Vagina (tissue), 2 donors: ENCODE data around the gene RNU6-9. TPM values are rescaled to one million over a fixed set of nuclear protein-coding genes. Genes with fewer than 3 reads are reported as not detected.
A peak's percentile ranks its signal among the peaks of the same experiment; 100 is the strongest.

Experiments
- DNase-seq, 2 donors: peaks; one replicate each; pipeline ENCODE4 v3.0.0-alpha.2; 2017; ENCODE audit errors: extremely low spot score in 2 of 2
- H3K27ac ChIP-seq: fragments of 200-600 bp; sonication (generic); one replicate; pipeline ENCODE4 v1.5.1; 2019
- H3K27me3 ChIP-seq: fragments of 200-600 bp; sonication (generic); one replicate; pipeline ENCODE4 v1.5.1; 2019
- H3K36me3 ChIP-seq, 2 donors: fragments of 200-600 bp; sonication (generic); one replicate each; pipeline ENCODE4 v1.5.1; 2017 to 2019
- H3K4me1 ChIP-seq: fragments of 200-600 bp; sonication (generic); one replicate; pipeline ENCODE4 v1.5.1; 2019
- H3K4me3 ChIP-seq, 2 donors: fragments of 200-600 bp; sonication (generic); 1 replicate in 1 of 2; 2 replicates in 1 of 2; pipeline ENCODE4 v1.5.1; 2016 to 2019
- H3K9me3 ChIP-seq: fragments of 200-600 bp; sonication (generic); one replicate; pipeline ENCODE4 v1.5.1; 2019
- CTCF ChIP-seq, 3 experiments: fragments of 450-650 bp in 2 of 3; fragments of 200-600 bp in 1 of 3; sonication (generic) in 1 of 3; IDR thresholded peaks; one replicate each; pipeline ENCODE4 v1.5.1; 2017 to 2019; ENCODE audit warnings: antibody characterized with exemption in 3 of 3, mild to moderate bottlenecking in 2 of 3, moderate library complexity in 2 of 3
- POLR2A ChIP-seq, 2 donors: fragments of 450-650 bp; IDR thresholded peaks; one replicate each; pipeline ENCODE4 v1.6.1; 2017; ENCODE audit warnings: antibody characterized with exemption in 2 of 2, mild to moderate bottlenecking in 2 of 2, moderate library complexity in 2 of 2
- POLR2AphosphoS5 ChIP-seq, 2 donors: sonication (generic); formaldehyde crosslinking; IDR thresholded peaks; one replicate each; pipeline ENCODE4 v1.9.0; 2017; ENCODE audit warnings: antibody characterized with exemption in 2 of 2, mild to moderate bottlenecking in 2 of 2, low read depth in 1 of 2; ENCODE audit not compliant: insufficient read depth in 1 of 2
- intact Hi-C: fragments of 100-400 bp; cut with DNase I; formaldehyde crosslinking; loops from one replicate; pipeline ENCODE4 v1.15.1; 2023
- total RNA-seq: library from RNA; depleted of rRNA; stranded (reverse); fragments of >200 nt; gene quantifications from one replicate; pipeline ENCODE4 v1.2.3, GENCODE V29; 2016

Gene RNU6-9
- not detected for total RNA-seq

- intact Hi-C loops: no loop called here
- Histone ChIP-seq H3K4me1 (peaks cover 23% of the 10 kb centered on the region), H3K4me3 (peak within 1 kb of the TSS; percentile 81 to 96), H3K9me3 (no peaks in the 10 kb centered on the region), H3K36me3 (peaks cover 0 to 29% of the 10 kb centered on the region in 2 donors), H3K27ac (peak within 1 kb of the TSS; percentile 93), H3K27me3 (no peaks in the 10 kb centered on the region)
- peak in 1 of 2 donors; percentile 93 for DNase-seq
- TF ChIP-seq CTCF (IDR thresholded peaks at IDR 0.05) (no peak), POLR2AphosphoS5 (IDR thresholded peaks at IDR 0.05; ENCODE audit: insufficient read depth in 1 of 2, low read depth in 1 of 2) (peak; percentile 88 to 95), POLR2A (IDR thresholded peaks at IDR 0.05) (peak in 1 of 2 donors; percentile 60)
Observed at GRCh38 chr19:892894-893689, at the start of gene RNU6-9, which contains the start of gene MED16. TSS of gene RNU6-9 (plus strand) at chr19:893484. TSS of gene MED16 (minus strand) at chr19:893187. CDS start at chr19:891131, 2,056 bp downstream.

GRCh38 chr19:843836-844545, 49.3 kb upstream of the RNU6-9 start:
- TF ChIP-seq POLR2A (IDR thresholded peaks at IDR 0.05): no peak
- TF ChIP-seq POLR2AphosphoS5 (IDR thresholded peaks at IDR 0.05; ENCODE audit: insufficient read depth in 1 of 2, low read depth in 1 of 2): no peak
- no peak for TF ChIP-seq CTCF (IDR thresholded peaks at IDR 0.05)
- DNase-seq: no peak
- H3K4me3 ChIP-seq: peak overlapping the region; percentile 24 to 28
- H3K27me3 ChIP-seq: no peaks in the 10 kb centered on the region
- intact Hi-C loops: no loop called here
- peaks cover 32% of the 10 kb centered on the region for H3K4me1 ChIP-seq
- no peaks in the 10 kb centered on the region for H3K36me3 ChIP-seq
- H3K27ac ChIP-seq: no peak overlapping the region
- H3K9me3 ChIP-seq: no peaks in the 10 kb centered on the region

GRCh38 chr19:844546-844971, 48.7 kb upstream of the RNU6-9 start:
- TF ChIP-seq POLR2AphosphoS5 (IDR thresholded peaks at IDR 0.05; ENCODE audit: insufficient read depth in 1 of 2, low read depth in 1 of 2) (no peak), CTCF (IDR thresholded peaks at IDR 0.05) (no peak), POLR2A (IDR thresholded peaks at IDR 0.05) (no peak)
- Histone ChIP-seq H3K4me1 (peaks cover 32% of the 10 kb centered on the region), H3K27ac (no peak overlapping the region), H3K4me3 (no peak overlapping the region), H3K36me3 (no peaks in the 10 kb centered on the region), H3K27me3 (no peaks in the 10 kb centered on the region), H3K9me3 (no peaks in the 10 kb centered on the region)
- intact Hi-C loops: no loop called here
- no peak for DNase-seq

GRCh38 chr19:845707-846521, 47.4 kb upstream of the RNU6-9 start:
- H3K4me3 ChIP-seq: no peak overlapping the region

More at GRCh38 chr19:845707-846521, 47.4 kb upstream of the RNU6-9 start:
- no peak overlapping the region for H3K27ac ChIP-seq
- peaks cover 41% of the 10 kb centered on the region for H3K4me1 ChIP-seq
- intact Hi-C loops: loop anchor here (5.0 kb wide), 1 partner anchor 44 kb away; no protein-coding TSS in a partner anchor
- no peak for TF ChIP-seq POLR2AphosphoS5 (IDR thresholded peaks at IDR 0.05; ENCODE audit: insufficient read depth in 1 of 2, low read depth in 1 of 2)
- no peak for TF ChIP-seq POLR2A (IDR thresholded peaks at IDR 0.05)
- TF ChIP-seq CTCF (IDR thresholded peaks at IDR 0.05): no peak
- H3K36me3 ChIP-seq: no peaks in the 10 kb centered on the region
- no peak for DNase-seq
- no peaks in the 10 kb centered on the region for H3K9me3 ChIP-seq
- H3K27me3 ChIP-seq: no peaks in the 10 kb centered on the region
